Measurements from ENCODE around the gene GNAI1. TPM values are rescaled to one million over a fixed set of nuclear protein-coding genes. Genes with fewer than 3 reads are reported as not detected.

GNAI1 gene
- total RNA-seq, 1 donor from 2014 or later, result 132 TPM

DNA sequence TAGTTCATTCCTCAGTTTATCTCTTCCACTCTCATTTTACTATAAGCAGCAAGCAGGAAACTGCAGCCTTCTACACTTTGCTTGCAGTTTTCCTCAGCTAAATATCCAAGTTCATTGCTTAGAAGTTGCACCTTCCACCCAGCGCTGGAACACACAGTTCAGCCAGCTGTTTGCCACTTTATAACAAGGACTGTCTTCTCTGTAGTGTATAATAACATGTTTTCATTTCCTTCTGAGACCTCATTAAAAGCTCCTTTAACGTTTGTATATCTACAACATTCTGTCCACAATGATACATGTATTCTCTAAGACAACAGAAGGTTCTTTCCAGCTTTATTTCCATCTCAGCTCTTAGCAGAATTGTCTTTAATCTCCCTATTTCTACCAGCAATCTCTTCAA lies 74.1 kb downstream of the GNAI1 start:
- peaks cover 8% of the 10 kb centered on the region for H3K4me1 Mint-ChIP-seq (ENCODE audit: unreplicated experiment)
- TF ChIP-seq, protein P1, sequence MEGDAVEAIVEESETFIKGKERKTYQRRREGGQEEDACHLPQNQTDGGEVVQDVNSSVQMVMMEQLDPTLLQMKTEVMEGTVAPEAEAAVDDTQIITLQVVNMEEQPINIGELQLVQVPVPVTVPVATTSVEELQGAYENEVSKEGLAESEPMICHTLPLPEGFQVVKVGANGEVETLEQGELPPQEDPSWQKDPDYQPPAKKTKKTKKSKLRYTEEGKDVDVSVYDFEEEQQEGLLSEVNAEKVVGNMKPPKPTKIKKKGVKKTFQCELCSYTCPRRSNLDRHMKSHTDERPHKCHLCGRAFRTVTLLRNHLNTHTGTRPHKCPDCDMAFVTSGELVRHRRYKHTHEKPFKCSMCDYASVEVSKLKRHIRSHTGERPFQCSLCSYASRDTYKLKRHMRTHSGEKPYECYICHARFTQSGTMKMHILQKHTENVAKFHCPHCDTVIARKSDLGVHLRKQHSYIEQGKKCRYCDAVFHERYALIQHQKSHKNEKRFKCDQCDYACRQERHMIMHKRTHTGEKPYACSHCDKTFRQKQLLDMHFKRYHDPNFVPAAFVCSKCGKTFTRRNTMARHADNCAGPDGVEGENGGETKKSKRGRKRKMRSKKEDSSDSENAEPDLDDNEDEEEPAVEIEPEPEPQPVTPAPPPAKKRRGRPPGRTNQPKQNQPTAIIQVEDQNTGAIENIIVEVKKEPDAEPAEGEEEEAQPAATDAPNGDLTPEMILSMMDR (IDR thresholded peaks at IDR 0.05; ENCODE audit: unreplicated experiment), result no peak
- no peak overlapping the region for H3K27ac Mint-ChIP-seq (ENCODE audit: unreplicated experiment)
- no peak overlapping the region for H3K4me3 Mint-ChIP-seq (ENCODE audit: unreplicated experiment)
- H3K9me3 Mint-ChIP-seq (ENCODE audit: unreplicated experiment), result no peaks in the 10 kb centered on the region
- DNase-seq (ENCODE audit: low spot score), result no peak
- H3K27me3 Mint-ChIP-seq (ENCODE audit: unreplicated experiment), result peaks cover 2% of the 10 kb centered on the region
- H3K36me3 Mint-ChIP-seq (ENCODE audit: low read depth, unreplicated experiment), result peaks cover 28% of the 10 kb centered on the region

DNA sequence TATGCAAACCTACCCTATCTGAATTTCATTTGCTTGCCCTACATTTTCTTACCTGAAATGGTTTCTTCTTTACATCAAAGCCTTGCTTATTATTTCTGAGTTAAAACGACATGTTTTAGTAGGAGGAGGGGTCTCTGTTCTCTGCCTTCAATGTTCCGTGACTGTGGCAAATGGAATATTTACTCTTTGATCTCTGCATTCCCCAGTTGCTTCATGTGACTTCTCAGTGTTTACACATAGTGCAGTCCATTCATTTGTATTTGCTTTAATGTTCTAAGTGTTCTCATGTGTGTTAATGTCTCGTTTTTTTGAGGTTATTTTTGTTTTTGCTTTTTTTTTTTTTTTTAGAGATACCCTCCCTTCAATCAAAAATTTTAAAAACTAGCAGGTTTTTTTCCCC lies 75.8 kb downstream of the GNAI1 start:
- peaks cover 31% of the 10 kb centered on the region for H3K36me3 Mint-ChIP-seq (ENCODE audit: low read depth, unreplicated experiment)
- DNase-seq (ENCODE audit: low spot score), result no peak
- H3K4me1 Mint-ChIP-seq (ENCODE audit: unreplicated experiment), result peaks cover 8% of the 10 kb centered on the region
- no peaks in the 10 kb centered on the region for H3K9me3 Mint-ChIP-seq (ENCODE audit: unreplicated experiment)
- H3K27ac Mint-ChIP-seq (ENCODE audit: unreplicated experiment), result no peak overlapping the region
- no peak overlapping the region for H3K4me3 Mint-ChIP-seq (ENCODE audit: unreplicated experiment)
- TF ChIP-seq, protein P1 (IDR thresholded peaks at IDR 0.05; ENCODE audit: unreplicated experiment), result no peak
- peaks cover 2% of the 10 kb centered on the region for H3K27me3 Mint-ChIP-seq (ENCODE audit: unreplicated experiment)

DNA sequence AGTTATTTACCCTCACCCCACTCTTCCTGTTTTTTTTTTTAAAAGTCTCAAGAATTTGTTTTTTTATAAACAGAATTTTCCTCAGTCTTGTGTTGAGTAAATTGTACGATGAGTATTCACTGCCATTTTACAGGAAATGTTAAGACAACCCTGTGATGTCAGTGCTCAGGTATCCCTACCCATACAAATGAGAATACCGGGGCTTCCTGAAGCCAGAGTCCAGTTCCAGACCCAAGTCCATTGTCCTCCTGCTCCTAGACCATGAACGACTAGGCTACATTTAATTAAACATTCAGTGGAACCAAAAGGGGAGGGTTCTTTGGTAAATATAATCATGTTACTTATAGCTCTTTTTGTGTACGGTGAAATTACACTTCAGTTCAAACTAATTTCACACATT lies 79.2 kb downstream of the GNAI1 start:
- H3K4me3 Mint-ChIP-seq (ENCODE audit: unreplicated experiment), result no peak overlapping the region
- DNase-seq (ENCODE audit: low spot score), result no peak

DNA sequence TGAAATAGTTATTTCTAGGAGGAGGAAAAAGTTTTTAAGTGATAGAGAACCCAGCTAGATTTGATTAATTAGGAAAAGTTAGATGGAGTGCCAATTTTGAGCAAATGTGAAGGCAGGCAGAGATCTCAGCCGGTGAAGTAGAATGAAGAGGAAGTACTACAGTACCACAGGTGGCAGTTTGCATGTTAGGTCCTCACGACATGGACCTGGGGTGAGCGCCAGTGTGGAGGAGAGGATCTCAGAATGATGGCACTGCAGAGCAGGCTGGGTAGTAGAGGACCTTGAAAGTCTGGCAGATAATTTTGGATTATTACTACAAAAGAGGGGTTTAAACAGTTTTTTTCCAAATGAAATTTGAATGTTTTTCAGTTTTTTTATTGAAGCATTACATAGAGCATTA lies 81.1 kb downstream of the GNAI1 start:
- H3K4me1 Mint-ChIP-seq (ENCODE audit: unreplicated experiment), result peaks cover 8% of the 10 kb centered on the region
- no peaks in the 10 kb centered on the region for H3K9me3 Mint-ChIP-seq (ENCODE audit: unreplicated experiment)
- TF ChIP-seq, protein P1 (IDR thresholded peaks at IDR 0.05; ENCODE audit: unreplicated experiment), result no peak
- no peak overlapping the region for H3K4me3 Mint-ChIP-seq (ENCODE audit: unreplicated experiment)
- peaks cover 4% of the 10 kb centered on the region for H3K27me3 Mint-ChIP-seq (ENCODE audit: unreplicated experiment)
- no peak overlapping the region for H3K27ac Mint-ChIP-seq (ENCODE audit: unreplicated experiment)
- no peak for DNase-seq (ENCODE audit: low spot score)
- peaks cover 27% of the 10 kb centered on the region for H3K36me3 Mint-ChIP-seq (ENCODE audit: low read depth, unreplicated experiment)

More for the DNA sequence above, 79.2 kb downstream of the GNAI1 start:
- Mint-ChIP-seq H3K9me3 (ENCODE audit: unreplicated experiment) (no peaks in the 10 kb centered on the region), H3K36me3 (ENCODE audit: low read depth, unreplicated experiment) (peaks cover 21% of the 10 kb centered on the region), H3K27ac (ENCODE audit: unreplicated experiment) (peak overlapping the region; percentile 72), H3K27me3 (ENCODE audit: unreplicated experiment) (peaks cover 2% of the 10 kb centered on the region), H3K4me1 (ENCODE audit: unreplicated experiment) (peaks cover 8% of the 10 kb centered on the region)
- TF ChIP-seq, protein P1 (IDR thresholded peaks at IDR 0.05; ENCODE audit: unreplicated experiment), result no peak

DNA sequence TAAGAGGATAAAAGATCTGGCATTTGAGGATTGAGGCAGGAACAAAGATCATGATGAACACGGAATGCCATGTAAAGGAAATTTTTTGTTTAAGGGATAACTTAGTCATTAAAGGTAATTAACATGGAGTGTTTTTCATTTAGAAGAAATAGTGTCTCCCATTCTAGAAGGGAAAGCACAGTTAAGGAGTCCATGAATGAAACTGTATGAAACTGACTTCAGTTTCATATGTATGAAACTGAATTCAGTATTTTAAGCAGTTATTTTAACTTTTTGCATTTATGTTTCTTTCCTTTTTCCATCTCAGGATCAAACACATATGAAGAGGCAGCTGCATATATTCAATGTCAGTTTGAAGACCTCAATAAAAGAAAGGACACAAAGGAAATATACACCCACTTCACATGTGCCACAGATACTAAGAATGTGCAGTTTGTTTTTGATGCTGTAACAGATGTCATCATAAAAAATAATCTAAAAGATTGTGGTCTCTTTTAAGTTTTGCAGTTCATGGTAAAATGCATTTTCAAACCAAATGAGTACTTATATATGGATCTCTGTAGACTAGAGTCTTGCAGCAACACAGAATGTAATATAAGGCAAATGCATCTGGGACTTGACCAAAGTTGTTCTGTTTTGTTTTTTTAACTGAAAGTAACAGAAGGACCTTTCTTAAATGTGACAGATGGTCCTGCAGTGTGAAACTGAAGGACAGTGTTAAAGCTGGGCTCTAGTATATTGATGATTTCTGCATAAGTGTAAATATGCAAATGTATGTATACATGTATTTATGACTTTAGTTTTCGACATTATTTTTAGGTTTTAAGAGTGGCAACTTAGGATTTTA lies 82.6 kb downstream of the GNAI1 start:
- Mint-ChIP-seq H3K36me3 (ENCODE audit: low read depth, unreplicated experiment) (peaks cover 18% of the 10 kb centered on the region), H3K4me3 (ENCODE audit: unreplicated experiment) (no peak overlapping the region), H3K27me3 (ENCODE audit: unreplicated experiment) (peaks cover 2% of the 10 kb centered on the region), H3K9me3 (ENCODE audit: unreplicated experiment) (no peaks in the 10 kb centered on the region), H3K27ac (ENCODE audit: unreplicated experiment) (no peak overlapping the region), H3K4me1 (ENCODE audit: unreplicated experiment) (peaks cover 8% of the 10 kb centered on the region)
- TF ChIP-seq, protein P1 (IDR thresholded peaks at IDR 0.05; ENCODE audit: unreplicated experiment), result no peak
- no peak for DNase-seq (ENCODE audit: low spot score)
